Choroid plexus epithelial cell (primary cell): ENCODE measurements around the gene PMIS2.
A peak's percentile ranks its signal among the peaks of the same experiment; 100 is the strongest.

Source experiments
- DNase-seq: peaks from one replicate; pipeline ENCODE4 v3.0.0-alpha.2; 2010; ENCODE audit warnings: low read depth
- H3K4me3 ChIP-seq: 2 replicates; pipeline ENCODE4 v1.5.1; 2011; ENCODE audit warnings: low read depth, mild to moderate bottlenecking, control low read depth, low read length, moderate library complexity
- TF ChIP-seq, protein P1 (sequence below): conservative IDR thresholded peaks from 2 replicates; pipeline ENCODE4 v1.5.1; 2011; ENCODE audit warnings: low read depth, mild to moderate bottlenecking, control low read depth, inconsistent platforms, low read length, moderate library complexity

PMIS2 gene

DNA sequence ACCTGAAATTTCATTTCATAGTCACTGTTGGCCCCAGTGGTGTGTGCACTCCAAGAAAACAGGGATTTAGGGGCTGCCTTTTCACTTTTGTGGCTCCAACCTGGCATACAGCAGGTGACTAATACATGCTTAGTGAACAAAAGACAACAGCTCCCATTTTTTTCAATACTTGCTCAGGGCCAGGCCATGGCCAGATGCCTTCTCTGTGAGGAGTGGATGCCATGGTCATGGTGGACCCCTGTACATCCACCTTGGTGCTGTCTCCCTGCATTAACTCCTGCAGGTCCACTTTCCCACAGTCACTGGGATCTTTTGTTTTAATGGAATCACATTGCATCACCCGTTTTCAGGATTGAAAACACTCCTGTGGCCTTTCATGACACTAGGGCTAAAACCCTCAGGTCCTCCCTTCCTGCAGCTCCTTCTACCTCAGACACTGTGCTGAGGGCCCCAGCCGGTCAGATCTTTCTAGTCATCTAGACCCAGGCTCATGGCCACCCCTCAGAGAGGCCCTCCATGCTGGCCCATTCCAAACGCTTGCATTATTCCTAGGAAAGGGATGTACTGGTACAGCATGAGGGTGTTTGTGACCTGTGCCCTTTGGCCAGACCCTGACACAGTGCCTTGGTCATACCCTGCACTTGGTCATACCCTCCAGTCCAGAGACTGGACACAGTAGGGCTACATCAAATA is 41.7 kb upstream of the PMIS2 start:
- no peak for DNase-seq
- TF ChIP-seq, protein P1, sequence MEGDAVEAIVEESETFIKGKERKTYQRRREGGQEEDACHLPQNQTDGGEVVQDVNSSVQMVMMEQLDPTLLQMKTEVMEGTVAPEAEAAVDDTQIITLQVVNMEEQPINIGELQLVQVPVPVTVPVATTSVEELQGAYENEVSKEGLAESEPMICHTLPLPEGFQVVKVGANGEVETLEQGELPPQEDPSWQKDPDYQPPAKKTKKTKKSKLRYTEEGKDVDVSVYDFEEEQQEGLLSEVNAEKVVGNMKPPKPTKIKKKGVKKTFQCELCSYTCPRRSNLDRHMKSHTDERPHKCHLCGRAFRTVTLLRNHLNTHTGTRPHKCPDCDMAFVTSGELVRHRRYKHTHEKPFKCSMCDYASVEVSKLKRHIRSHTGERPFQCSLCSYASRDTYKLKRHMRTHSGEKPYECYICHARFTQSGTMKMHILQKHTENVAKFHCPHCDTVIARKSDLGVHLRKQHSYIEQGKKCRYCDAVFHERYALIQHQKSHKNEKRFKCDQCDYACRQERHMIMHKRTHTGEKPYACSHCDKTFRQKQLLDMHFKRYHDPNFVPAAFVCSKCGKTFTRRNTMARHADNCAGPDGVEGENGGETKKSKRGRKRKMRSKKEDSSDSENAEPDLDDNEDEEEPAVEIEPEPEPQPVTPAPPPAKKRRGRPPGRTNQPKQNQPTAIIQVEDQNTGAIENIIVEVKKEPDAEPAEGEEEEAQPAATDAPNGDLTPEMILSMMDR, result no peak
- peak overlapping the region; percentile 92 for H3K4me3 ChIP-seq

DNA sequence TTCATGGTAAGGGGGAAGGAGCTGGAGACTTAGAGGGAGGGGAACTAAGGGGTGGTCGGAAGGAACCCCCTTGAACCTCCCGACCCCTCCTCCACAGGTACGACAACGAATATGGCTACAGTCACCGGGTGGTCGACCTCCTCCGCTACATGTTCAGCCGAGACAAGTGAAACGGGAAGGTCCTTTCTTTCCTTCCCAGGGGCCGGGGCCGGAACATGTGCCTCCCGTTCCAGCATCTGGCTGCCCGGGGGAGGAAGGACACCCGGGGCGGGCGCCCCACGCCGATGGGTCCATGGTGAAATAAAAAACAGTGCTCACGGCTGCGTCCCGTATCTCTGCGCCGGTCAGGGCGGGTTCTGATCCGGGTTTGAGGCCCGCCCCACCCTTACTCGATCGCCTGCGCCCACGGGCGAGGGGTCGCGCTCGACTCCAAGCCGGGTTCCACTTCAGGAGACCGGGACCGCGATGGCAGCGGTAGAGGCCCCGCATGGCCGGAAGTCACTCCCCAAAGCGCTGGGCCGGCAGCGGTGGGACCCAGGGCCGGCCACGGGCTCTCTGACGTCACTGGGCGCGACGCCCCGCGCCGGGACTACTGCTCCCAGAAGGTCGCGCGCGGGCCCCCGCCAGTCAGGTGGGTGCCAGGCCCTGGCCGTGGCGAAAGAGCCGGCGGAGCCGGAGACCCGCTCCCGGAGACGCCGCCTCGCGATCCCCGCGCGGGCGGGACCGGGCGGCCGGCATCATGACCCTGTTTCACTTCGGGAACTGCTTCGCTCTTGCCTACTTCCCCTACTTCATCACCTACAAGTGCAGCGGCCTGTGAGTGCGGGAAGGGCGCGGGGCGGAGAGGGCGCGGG is 40.7 kb upstream of the PMIS2 start, which contains the start of gene TMEM147:
Gene TMEM147 (plus strand): TSS at position 626 of the 854 bp plus-strand sequence. CDS start 114 bp downstream, at position 740.
- H3K4me3 ChIP-seq, result peak within 1 kb of the TSS; percentile 92
- peak; percentile 86 for DNase-seq
- TF ChIP-seq, protein P1, result no peak

DNA sequence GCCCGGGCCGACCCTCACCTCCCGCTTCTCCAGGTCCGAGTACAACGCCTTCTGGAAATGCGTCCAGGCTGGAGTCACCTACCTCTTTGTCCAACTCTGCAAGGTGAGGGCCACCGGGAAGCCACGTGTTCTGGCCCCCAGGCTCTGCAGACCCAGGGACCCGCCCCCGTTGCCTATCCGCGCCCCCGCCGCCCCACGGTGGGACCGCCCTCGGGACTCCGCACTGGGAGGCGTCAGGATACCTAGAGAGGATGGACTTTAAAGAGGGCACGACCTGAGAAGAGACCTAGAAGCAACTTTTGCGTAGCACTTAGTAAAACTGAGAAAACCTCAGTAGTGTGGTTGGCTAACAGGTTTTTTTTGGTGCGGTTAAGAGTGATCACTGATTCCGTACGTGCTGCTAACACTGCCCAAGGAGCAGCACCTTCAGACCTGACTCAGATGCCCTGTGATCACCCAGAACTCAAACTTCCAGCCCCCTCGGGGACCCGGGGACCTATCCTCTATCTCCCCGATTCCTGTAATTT is 40.1 kb upstream of the PMIS2 start:
- peak overlapping the region; percentile 92 for H3K4me3 ChIP-seq
- TF ChIP-seq, protein P1, result no peak
- peak; percentile 18 for DNase-seq

DNA sequence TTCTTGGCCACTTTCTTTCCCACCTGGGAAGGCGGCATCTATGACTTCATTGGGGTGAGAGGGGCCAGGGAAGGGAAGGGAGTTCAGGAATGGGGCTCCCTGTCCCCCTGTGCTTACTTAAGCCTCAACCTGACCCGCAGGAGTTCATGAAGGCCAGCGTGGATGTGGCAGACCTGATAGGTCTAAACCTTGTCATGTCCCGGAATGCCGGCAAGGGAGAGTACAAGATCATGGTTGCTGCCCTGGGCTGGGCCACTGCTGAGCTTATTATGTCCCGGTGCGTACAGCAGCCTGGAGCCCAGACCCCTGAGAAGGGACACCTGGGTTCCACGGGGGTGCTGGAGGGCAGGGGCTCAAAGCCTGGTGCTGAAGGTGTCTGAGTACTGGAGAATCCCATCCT is 39.4 kb upstream of the PMIS2 start:
- DNase-seq, result no peak
- TF ChIP-seq, protein P1, result no peak
- H3K4me3 ChIP-seq, result peak overlapping the region; percentile 92

DNA sequence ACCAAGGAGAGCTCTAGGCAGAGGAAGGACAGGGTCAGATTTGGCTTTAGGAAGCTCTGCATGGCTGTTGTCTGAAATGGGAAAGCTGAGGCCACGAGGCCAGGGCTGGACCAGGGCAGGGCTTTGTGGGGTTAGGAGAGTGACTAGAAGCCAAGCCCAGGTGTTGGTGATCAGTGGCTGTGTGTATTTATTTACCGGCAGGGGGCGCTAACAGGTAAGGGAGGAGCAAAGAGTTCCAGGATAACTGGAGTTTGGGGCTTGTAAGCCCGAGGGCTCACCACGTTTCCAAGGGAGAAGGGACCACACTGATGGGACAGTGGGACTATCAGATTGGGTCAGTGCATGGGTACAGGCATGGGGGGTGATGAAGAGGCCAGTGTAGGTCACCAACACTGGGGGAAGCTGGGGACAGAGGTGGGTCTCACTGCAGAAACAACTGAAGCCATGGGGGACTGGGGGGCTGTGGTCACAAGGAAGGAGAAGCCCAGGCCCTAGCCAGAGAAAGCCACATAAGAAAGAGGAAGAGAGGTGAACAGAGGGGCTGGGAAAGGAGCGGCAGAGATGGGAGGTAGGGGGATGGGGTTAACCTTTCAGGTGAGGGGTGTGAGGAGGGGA is 36.7 kb upstream of the PMIS2 start:
- H3K4me3 ChIP-seq, result no peak overlapping the region
- TF ChIP-seq, protein P1, result peak; percentile 83
- peak; percentile 75 for DNase-seq

DNA sequence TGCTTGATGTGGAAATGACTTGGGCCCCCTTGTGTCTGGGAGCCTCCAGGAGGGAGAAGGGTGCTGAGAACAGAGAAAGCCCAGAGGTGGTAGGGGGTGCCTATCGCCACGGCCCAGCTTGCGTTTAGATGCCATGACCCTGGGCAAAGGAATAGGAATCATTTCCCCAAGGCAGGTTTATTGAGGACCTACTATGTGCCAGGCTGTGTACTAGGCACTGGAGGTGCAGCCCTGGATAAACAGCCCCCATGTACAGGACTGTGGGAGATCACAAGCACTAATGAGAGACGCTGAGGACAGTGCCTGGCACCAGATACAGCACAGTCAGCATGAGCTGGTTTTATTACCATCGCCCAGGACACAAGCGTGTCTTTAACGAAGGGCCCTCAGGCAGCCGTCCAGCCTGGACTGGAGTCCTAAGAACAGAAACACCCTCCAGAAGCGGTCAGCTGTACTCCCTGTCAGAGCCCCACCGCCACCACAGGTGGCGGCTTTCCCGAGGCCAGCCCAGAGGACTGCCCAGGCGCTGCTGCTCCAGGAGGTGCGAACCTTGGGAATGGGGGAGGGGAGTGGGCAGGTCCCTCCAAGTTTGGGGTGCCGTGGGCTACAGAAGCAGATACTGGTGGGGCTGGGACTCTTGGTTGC is 36.0 kb upstream of the PMIS2 start:
- H3K4me3 ChIP-seq, result no peak overlapping the region
- TF ChIP-seq, protein P1, result no peak
- no peak for DNase-seq
